NB4 (cell line): Measurements from ENCODE around the gene PRKD1.

Source experiments
- TF ChIP-seq, protein P1 (sequence below): IDR thresholded peaks from one replicate; pipeline ENCODE4 v1.5.1; 2012; ENCODE audit warnings: low read depth, low read length
- TF ChIP-seq, protein P2 (sequence below): IDR thresholded peaks from 2 replicates; pipeline ENCODE4 v1.6.1; 2011; ENCODE audit warnings: low read depth, low read length

DNA sequence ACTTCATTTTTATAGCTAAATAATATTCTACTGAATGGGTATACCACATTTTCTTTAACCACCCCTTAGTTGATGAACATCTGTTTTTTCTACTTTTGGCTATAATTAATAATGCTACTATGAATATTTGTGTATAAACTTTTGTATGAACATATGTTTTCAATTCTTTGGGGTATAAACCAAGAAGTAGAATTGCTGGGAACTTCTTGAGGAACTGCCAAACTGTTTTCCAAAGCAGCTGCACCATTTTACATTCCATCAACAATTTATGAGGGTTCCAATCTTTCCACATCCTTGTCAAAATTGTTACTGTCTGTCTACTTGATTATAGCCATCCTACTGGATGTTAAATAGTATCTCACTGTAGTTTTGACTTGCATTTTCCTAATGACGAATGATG, 221.8 kb downstream of the PRKD1 start:
- TF ChIP-seq, protein P1, sequence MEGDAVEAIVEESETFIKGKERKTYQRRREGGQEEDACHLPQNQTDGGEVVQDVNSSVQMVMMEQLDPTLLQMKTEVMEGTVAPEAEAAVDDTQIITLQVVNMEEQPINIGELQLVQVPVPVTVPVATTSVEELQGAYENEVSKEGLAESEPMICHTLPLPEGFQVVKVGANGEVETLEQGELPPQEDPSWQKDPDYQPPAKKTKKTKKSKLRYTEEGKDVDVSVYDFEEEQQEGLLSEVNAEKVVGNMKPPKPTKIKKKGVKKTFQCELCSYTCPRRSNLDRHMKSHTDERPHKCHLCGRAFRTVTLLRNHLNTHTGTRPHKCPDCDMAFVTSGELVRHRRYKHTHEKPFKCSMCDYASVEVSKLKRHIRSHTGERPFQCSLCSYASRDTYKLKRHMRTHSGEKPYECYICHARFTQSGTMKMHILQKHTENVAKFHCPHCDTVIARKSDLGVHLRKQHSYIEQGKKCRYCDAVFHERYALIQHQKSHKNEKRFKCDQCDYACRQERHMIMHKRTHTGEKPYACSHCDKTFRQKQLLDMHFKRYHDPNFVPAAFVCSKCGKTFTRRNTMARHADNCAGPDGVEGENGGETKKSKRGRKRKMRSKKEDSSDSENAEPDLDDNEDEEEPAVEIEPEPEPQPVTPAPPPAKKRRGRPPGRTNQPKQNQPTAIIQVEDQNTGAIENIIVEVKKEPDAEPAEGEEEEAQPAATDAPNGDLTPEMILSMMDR: no peak
- TF ChIP-seq, protein P2, sequence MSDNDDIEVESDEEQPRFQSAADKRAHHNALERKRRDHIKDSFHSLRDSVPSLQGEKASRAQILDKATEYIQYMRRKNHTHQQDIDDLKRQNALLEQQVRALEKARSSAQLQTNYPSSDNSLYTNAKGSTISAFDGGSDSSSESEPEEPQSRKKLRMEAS: no peak
